ELF-1 (cell line): ENCODE measurements around the gene DLGAP1.

ENCODE experiments used
- DNase-seq: peaks from one replicate; pipeline ENCODE4 v3.0.0-alpha.2; 2016; ENCODE audit warnings: low read depth, low spot score

The DLGAP1 gene

GRCh38 chr18:4241090-4241617 lies 214.0 kb downstream of the DLGAP1 start:
- no peak for DNase-seq

GRCh38 chr18:4238966-4239365 lies 216.1 kb downstream of the DLGAP1 start:
- DNase-seq, result no peak

GRCh38 chr18:4237664-4238041 lies 217.5 kb downstream of the DLGAP1 start:
- no peak for DNase-seq

- DNase-seq, result no peak
Measured at GRCh38 chr18:4236940-4237663, 218.0 kb downstream of the DLGAP1 start.

GRCh38 chr18:4233468-4233867 lies 221.6 kb downstream of the DLGAP1 start:
- DNase-seq, result no peak

- peak; percentile 28 for DNase-seq
Measured at GRCh38 chr18:4232656-4233055, 222.5 kb downstream of the DLGAP1 start.

- no peak for DNase-seq
Measured at GRCh38 chr18:4231260-4231659, 223.8 kb downstream of the DLGAP1 start.

GRCh38 chr18:4230450-4231168 lies 224.5 kb downstream of the DLGAP1 start:
- DNase-seq, result no peak

GRCh38 chr18:4224031-4224704 lies 230.9 kb downstream of the DLGAP1 start:
- DNase-seq, result no peak

GRCh38 chr18:4211111-4211837 lies 243.8 kb downstream of the DLGAP1 start:
- no peak for DNase-seq

GRCh38 chr18:4208366-4208765 lies 246.7 kb downstream of the DLGAP1 start:
- no peak for DNase-seq

GRCh38 chr18:4207383-4207985 lies 247.6 kb downstream of the DLGAP1 start:
- peak; percentile 42 for DNase-seq

GRCh38 chr18:4204438-4204720 lies 250.7 kb downstream of the DLGAP1 start:
- DNase-seq, result no peak

- DNase-seq, result no peak
Measured at GRCh38 chr18:4203568-4204437, 251.3 kb downstream of the DLGAP1 start.

- no peak for DNase-seq
Measured at GRCh38 chr18:4200399-4200798, 254.7 kb downstream of the DLGAP1 start.

- DNase-seq, result peak; percentile 47
Measured at GRCh38 chr18:4198956-4199355, 256.2 kb downstream of the DLGAP1 start.

- DNase-seq, result peak; percentile 18
Measured at GRCh38 chr18:4196351-4196750, 258.8 kb downstream of the DLGAP1 start.

GRCh38 chr18:4193086-4193485 lies 262.0 kb downstream of the DLGAP1 start:
- DNase-seq, result no peak

- DNase-seq, result peak; percentile 37
Measured at GRCh38 chr18:4181882-4182568, 273.1 kb downstream of the DLGAP1 start.

GRCh38 chr18:4181086-4181485 lies 274.0 kb downstream of the DLGAP1 start:
- no peak for DNase-seq
